GM19372 (cell line): ENCODE data around the gene VPS13A.
"Not testable (repeated sequence)": the region's sequence is repeated elsewhere in the genome, so short reads cannot be mapped to it uniquely, and the experiment has no call there.

ENCODE experiments used
- ATAC-seq: cut with Tn5 transposase; IDR thresholded peaks from one replicate; pipeline ENCODE4 v1.9.1; 2021; ENCODE audit warnings: mild to moderate bottlenecking, low read depth, moderate library complexity; ENCODE audit not compliant: unreplicated experiment

VPS13A gene

DNA sequence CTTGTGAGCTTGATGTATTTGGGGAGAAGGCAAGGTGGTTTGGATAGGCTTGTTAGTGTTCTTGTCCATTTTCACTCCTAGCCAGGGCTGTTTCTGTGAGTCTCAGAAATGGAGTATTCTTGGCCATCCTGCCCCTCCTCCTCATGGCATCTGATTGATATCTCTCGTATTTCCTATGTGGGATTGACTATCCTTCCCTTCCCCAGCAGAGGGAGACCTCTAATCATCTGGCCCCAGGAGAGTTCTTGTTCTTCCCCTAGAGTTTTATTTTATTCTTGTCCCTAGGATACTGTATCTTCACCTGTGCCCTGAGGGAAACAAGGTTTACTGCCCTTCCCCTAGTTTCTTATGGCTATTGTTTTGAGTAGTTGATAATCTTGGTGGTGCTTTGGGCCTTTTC is 114.4 kb downstream of the VPS13A start:
- ATAC-seq, result no peak

DNA sequence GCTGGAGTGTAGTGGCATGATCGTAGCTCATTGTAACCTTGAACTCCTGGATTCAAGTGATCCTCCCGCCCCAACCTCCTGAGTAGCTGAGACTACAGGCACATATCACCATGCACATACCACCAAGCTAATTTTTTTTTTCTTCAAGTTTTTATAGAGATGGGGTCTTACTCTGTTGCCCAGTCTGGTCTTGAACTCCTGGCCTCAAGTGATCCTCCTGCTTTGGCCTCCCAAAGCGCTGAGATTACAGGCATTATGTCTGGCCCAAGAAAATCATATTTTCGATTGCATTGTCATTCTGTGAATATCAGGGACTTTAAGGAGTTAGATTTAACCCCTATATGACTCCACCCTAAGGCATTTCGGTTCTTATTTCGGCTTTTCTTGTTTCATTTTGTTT is 116.6 kb downstream of the VPS13A start:
- no peak for ATAC-seq

DNA sequence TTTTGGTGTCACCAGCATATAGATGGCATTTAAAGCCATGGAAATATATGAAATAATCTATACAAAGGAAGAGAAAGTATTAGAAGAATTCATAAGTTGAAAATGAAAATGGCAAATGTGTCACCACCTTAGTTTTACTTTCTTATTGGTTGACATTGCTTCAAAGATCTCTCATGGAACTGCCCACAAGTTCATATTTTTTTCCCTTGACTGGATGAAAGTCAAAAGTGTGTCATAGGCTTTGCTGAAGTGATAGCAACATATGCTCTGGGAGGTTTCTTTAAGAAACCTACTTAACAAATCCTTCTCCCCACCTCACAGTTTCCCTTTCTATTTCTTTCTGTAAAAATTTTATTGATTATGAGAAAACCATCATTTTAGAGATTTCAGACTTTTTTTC is 127.2 kb downstream of the VPS13A start:
- ATAC-seq, result no peak

DNA sequence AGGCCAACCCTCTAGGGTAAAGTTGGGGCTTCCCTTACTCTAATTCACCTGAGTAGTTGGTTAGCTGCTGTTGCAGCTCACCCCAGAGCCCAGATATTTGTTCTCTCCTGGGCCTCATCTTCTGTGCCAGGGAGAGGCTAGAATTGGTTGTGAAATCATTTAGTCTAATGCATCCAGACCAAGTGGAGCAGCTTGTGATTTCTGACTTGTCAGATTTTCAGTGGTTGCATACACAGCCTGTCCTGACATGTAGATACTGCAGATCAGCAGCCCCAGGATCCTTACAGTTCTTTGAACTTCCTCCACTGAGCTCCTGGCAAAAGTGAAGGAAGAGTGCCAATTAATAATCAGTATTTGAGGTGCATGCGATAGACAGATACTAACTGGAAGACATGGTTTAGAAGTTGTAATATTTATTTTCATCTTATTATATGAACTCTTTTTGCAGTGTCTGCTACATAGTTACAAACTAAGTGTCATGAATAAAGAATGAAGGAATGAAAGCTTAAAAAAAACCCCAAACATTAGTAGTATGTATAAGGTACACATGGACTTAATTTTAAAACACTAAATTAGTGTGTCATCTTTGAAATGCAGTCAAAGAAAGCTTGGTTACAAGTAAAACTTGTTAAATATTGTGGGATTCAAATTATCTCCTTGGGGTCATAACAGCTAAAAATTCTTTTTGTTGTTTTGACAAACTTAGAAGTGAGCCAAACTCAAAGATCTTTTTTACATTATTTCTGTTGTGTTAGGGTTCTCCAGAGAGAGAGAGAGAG is 128.5 kb downstream of the VPS13A start:
- no peak for ATAC-seq

DNA sequence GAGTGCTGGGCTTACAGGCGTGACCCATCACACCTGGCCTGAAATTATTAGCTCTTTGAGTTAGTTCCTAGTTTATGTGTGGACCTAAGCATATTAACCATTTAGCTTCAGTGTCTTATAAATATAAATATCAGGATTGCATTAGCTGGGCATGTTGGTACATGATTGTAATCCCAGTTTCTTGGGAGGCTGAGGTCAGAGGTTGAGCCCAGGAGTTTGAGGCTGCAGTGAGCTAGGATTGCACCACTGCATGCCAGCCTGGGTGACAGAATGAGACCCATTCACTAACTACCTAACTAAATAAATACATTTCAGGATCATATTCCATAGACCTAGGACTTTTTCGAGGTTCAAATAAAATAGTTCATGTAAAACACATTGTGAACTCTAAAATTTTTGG is 129.8 kb downstream of the VPS13A start:
- ATAC-seq, result no peak

DNA sequence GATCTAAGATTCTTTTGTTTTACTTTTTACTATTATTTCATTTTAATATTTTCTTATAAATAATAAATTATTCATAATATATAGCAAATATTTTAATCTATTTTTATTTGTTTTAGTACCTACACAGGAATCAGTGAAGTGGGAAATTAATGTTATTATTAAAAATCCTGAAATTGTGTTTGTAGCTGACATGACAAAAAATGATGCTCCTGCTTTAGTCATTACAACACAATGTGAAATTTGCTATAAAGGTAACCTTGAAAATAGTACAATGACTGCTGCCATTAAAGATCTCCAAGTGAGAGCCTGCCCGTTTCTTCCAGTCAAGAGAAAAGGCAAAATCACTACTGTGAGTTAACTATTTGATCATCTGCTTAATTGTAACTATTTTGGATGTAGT is 138.7 kb downstream of the VPS13A start:
- ATAC-seq, result no peak

DNA sequence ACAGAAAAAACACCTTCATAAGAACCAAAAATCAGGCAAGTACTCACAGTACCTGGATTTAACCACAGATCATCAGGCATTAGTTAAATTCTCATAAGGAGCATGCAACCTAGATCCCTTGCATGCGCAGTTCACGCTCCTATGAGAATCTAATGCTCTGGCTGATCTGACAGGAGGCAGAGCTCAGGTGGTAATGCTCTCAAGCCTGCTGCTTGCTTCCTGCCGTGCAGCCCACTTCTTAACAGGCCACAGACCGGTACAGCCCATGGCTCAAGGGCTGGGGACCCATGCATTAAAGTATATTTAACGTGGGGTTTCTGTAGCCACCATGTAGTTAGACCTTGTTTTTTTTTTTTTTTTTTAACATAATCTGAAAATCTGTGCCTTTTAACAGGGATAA is 147.7 kb downstream of the VPS13A start:
- ATAC-seq, result no peak

DNA sequence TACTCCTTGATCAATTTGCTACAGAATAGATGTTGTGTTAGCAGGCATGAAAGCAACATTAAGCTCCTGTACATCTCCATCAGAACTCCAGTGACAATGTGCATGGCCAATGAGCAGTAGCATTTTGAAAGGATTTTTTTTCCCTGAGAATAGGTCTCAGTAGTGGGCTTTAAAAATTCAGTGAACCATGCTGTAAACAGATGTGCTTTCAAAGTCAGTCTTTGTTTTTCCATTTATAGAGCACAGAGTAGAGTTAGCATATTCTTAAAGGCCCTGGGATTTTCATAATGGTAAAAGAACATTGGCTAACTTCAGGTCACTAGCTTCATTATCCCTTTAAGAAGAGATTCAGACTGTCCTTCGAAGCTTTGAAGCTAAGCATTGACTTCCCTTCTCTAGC is 150.8 kb downstream of the VPS13A start:
- no peak for ATAC-seq

DNA sequence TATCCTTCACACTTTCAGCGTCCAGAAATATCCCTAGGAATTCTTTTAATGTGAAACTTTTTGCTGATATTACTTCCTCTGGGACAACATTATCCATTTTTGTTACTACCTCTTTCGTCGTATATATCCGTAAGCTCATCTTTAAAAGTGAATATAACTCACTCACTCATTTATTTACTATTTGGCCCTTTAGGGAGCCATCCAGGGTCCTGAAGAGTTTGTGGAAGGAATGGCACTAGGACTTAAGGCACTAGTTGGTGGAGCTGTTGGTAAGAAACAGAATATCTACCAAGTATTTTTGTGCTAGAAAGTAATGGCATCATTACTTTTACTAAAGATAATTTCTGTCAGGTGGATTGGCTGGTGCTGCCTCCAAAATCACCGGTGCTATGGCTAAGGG is 192.7 kb downstream of the VPS13A start:
- no peak for ATAC-seq

DNA sequence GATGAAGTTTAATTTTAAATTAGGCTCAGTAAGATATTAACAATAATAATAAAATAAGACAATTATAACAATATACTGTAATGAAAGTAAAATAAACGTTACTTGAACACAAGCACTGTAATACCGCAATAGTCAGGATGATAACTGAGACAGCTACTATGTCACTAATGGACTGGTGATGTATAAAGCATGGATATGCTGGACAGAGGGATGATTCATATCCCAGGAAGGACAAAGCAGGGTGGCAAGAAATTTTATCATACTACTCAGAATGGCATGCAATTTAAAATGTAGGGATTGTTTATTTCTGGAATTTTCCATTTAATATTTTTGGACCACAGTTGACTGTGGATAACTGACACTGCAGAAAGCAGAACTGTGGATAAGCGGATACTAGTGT is 196.9 kb downstream of the VPS13A start:
- no peak for ATAC-seq

DNA sequence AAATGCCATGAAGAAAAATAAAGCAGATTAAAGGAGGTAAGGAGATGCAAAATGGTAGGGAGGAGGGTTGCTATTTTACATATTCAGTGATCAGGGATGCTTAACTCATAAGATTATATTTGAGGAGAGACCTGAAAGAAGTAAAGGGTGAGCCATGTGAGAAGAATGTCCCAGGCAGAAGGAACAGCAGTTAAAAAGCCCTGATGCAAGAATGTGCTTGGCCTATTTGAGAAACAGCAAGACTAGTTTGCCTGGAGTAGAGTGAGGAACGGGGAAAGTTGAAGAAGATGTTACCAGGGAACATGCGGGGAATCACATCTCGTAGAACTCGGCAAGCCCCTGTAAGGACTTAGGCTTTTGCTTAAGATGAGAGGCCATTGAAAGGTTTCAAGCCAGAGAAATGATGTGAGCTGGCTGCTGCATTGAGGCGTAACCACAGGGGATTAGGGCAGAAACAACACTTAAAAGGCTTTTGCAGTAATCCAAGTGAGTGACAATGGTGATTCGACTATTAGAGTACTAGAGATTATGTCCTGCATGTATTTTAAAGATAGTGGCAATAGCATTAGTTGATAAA is 198.7 kb downstream of the VPS13A start:
- no peak for ATAC-seq

DNA sequence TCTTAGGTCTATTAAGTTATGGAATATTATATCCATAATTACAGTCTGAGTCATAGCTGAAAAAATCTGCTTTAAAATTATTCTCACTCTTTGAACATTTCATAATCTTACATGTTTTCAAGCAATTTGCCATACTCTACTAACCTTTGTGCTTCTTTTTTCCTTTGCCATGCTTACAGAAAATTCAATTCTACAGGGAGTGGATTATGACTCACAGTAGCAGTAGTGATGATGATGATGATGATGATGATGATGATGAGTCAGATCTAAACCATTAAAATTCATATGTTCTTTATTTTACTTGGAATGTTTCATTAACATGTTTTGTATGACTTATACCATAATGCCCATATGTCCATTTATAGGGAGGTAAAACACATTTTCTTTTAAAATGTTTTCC is 207.1 kb downstream of the VPS13A start:
- no peak for ATAC-seq

DNA sequence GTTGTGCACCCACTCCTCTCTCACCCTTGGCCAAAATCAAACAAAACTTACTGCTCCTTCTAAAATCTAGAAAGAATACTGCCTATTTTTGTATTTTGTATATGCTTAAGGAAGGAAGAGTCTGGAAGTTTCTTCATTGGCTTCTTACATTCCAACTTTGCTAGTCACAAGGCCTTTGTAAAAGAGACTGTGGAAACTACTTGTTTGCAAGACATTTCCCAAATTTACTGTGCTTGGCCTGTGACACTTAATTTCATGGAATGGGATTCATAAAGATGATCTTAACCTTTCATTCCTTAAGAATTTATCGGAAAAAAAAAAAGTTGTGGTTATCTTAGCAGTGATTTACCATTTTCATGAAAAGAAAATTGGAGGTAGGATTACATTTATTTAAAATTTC is 208.9 kb downstream of the VPS13A start:
- ATAC-seq, result no peak

DNA sequence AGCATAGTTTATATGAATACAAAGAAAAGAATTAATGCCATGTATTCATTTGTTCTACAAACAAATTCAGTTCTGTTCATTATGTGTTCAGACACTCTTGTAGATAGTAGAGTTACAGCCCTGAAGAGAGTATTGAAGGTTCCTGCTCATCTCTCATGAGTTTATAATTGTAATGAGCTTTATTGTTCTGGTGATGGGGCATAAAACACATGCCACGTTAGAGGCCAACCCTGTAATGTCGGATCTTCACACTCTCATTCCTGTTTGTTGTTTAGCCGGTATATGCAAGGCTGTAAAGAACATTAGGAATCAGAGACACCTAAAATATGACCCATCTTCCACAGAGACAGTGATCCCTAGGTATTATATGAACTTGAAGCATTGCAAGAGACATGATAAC is 214.5 kb downstream of the VPS13A start:
- no peak for ATAC-seq

DNA sequence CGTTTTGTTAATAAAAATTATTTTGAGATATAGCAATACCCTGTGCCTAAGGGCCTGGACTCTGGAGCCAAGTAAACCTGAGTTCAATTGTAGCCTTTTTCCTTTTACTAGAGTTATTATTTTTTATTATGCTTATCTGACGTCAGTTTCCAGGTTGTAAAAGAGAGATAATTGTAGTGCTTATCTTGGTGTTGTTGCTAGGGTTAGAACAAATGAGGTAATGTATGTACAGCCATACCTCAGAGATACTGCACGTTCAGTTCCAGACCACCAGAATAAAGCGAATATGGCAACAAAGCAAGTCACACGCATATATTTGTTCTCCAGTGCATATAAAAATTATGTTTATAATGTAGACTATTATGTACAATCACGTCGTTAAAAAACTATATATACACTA is 215.0 kb downstream of the VPS13A start:
- ATAC-seq, result no peak

DNA sequence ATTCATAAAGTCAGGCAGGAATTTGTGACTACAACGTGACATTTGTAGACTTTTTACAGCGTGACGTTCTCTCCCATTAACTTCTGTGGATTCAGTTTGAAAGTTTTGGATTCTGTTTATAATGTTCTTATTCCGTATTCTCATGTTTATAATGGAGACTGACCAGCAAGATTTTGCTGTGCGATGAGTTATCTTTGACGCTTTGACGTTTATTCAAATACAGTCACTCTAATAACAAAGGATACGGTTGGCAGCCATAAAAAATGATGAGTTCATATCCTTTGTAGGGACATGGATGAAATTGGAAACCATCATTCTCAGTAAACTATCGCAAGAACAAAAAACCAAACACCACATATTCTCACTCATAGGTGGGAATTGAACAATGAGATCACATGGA is 221.2 kb downstream of the VPS13A start:
- not testable (repeated sequence) for ATAC-seq

DNA sequence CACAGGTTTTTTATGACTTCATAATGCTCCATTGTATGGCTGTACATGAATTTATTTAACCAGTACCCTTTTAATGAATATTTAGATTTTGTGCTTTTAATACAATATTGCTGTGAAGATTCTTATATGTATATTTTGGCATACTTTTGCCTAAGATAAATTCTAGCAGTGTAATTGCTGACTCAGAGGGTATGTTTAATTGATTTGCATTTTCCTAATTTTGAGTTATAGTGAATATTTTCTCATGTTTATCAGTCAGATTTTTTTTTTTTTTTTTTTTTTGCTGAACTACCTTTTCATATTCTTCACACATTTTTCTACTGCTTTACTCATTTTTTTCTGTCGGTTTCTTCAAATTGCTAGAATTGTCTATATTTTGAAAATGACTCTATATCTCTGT is 222.6 kb downstream of the VPS13A start:
- ATAC-seq, result no peak

DNA sequence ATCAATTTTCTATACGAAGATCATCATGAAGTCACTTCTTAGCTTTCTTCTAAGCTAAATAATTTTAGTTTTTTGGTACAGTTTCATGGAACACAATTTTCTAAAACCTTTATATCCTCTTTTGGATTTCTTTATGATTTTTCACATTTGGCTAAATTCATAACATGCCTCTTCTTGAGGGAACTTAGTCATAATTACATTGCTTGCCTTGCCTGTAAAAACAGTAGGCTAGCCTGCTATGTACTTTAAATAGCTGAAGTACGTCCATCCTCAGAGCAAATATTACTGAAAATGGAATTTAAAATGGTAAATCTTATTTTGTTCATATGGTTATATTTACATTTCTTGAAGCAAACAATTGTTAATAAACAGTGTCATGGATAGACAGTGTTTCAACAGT is 225.0 kb downstream of the VPS13A start:
- ATAC-seq, result no peak

DNA sequence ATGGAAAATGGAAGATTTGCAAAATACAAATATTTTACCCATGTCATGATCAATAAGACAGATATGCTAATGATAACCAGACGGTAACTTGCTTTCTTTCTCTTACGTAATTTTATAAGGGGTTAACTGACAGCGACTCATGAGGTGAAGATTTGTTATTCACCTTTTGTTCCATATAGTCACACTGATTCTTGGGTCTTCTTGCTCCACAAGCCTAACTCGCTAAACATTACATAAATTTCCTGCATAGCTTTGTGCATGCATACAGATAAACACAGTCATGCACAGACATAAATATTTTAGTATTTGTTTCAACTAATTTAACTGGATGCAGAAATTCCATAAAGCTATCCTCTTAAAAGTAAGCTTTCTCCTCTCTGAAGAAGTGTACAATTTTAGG is 225.9 kb downstream of the VPS13A start:
- no peak for ATAC-seq

DNA sequence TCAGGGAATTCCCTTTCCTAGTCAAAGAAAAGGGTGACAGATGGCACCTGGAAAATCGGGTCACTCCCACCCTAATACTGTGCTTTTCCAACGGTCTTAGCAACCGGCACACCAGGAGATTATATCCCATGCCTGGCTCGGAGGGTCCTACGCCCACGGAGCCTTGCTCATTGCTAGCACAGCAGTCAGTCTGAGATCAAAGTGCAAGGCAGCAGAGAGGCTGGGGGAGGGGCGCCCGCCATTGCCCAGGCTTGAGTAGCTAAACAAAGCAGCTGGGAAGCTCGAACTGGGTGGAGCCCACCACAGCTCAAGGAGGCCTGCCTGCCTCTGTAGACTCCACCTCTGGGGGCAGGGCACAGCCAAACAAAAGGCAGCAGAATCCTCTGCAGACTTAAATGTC is 231.2 kb downstream of the VPS13A start:
- ATAC-seq, result not testable (repeated sequence)

DNA sequence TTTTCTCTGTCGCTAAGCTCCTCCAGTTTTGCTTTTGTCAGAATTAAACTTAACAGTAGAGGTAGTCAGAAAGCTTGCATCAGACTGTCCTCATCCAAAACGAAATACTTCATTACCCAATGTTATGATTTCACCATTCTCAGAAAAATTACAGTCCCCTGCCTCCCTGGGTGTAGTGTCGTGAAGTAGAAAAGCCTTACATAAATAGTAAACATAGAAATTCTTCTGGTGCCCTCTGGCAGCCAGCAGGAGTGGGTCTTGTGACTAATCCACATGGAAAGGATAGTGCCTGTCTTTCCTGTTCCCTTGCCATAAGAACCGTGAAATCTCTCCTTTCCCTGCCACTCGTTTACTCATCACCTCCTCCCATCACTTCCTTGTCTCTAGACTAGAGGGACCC is 240.2 kb downstream of the VPS13A start:
- no peak for ATAC-seq

DNA sequence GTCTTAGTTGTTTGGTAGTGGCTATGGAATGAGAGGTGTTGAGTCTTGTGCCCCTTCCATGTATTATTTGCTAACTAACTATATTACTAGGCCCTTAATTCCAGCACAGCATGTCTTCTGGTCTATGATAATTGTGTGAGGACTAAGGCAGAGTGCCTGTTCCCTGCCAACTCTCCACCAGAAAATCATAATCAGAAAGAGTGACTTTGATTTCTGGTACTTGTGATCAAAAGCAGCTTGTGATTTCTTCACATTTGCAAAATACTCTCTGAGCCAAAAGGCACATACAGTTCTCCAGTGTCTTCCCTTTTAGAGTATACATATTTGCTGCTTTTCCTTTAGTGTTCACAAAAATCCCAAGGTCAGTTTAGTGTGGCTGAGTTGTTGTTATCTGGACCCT is 240.9 kb downstream of the VPS13A start:
- ATAC-seq, result no peak

DNA sequence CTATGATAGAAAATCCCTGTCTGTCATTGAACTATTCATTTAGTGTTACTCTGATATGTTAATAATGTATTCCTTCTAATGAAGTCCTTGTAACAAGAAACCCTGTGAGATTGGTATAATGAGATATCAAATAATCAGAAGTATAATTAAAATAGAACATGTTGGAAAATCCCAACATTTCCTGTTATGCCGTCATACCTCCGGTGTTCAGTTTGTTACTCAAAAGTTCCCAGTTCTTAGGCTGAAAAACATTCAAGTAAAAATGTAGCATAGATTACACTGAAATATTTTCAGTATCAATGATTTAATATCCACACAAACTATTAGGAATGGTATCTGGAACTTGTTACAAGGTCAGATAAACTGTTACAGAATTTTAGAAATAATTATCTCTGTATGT is 243.3 kb downstream of the VPS13A start:
- no peak for ATAC-seq
